Measurements from ENCODE around the gene FAF1. TPM values are rescaled to one million over a fixed set of nuclear protein-coding genes. Genes with fewer than 3 reads are reported as not detected.

Gene FAF1
- total RNA-seq, 1 experiment from 2014 or later: 73.2 TPM

DNA sequence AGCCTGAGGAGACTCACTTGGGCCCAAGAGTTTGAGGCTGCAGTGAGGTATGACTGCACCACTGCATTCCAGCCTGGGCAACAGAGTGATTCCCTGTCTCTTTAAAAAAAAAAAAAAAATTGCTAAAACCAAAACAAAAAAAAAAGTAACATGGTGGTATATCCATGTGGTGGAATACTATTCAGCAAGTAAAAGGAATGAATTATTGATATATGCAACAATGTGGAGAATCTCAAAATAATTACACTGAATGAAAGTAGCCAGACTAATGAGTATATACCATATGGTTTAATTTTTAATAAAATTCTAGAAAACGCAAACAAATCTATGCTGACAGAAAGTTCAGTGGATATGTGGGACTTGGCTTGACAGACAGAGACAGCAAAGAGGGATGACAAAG is 456.6 kb downstream of the FAF1 start:
- ChIA-PET POLR2A (no interaction called here), RAD21 (ENCODE audit: low non-redundant PET in 1 of 2, low total read pairs in 2 of 2, uncharacterized antibody in 2 of 2, unreplicated experiment in 2 of 2) (no interaction called here), CTCF (no interaction called here)
- Histone ChIP-seq H2AFZ (ENCODE audit: low read depth, low read length, poor library complexity, severe bottlenecking) (no peak overlapping the region), H4K20me1 (ENCODE audit: insufficient read depth) (no peaks in the 10 kb centered on the region), H3K27ac (ENCODE audit: low read depth, low read length) (no peak overlapping the region), H3K79me2 (ENCODE audit: insufficient read depth, low read length) (no peaks in the 10 kb centered on the region), H3K9me2 (ENCODE audit: insufficient read depth) (no peaks in the 10 kb centered on the region), H3K27me3 (ENCODE audit: insufficient read depth, low read length) (no peaks in the 10 kb centered on the region), H3K36me3 (ENCODE audit: control insufficient read depth in 1 of 2, insufficient read depth in 2 of 2, low read length in 2 of 2) (no peaks in the 10 kb centered on the region), H3K9me3 (ENCODE audit: control insufficient read depth in 1 of 2, insufficient read depth in 1 of 2, low read depth in 1 of 2, low read length in 2 of 2) (no peaks in the 10 kb centered on the region), H3K9ac (ENCODE audit: low read length) (no peak overlapping the region), H3K4me1 (ENCODE audit: control insufficient read depth in 1 of 2, insufficient read depth in 2 of 2, low read length in 2 of 2) (no peaks in the 10 kb centered on the region), H3K4me2 (ENCODE audit: low read length) (no peak overlapping the region), H3K4me3 (replicated peaks in 1 of 2; ENCODE audit: low read depth in 1 of 2, low read length in 2 of 2) (no peak overlapping the region)
- BruUV-seq (replicated peaks): no TSS peak
- DNase-seq (ENCODE audit: low read depth, low spot score) (no peak), ATAC-seq (no peak)
- intact Hi-C loops (cut with micrococcal nuclease): no loop called here
- no peak for TF ChIP-seq EZH2 (IDR thresholded peaks at IDR 0.05)

GRCh38 chr1:50502147-50502546 is 457.9 kb downstream of the FAF1 start:
- ChIA-PET POLR2A (no interaction called here), CTCF (no interaction called here), RAD21 (ENCODE audit: low non-redundant PET in 1 of 2, low total read pairs in 2 of 2, uncharacterized antibody in 2 of 2, unreplicated experiment in 2 of 2) (no interaction called here)
- Histone ChIP-seq H3K36me3 (ENCODE audit: control insufficient read depth in 1 of 2, insufficient read depth in 2 of 2, low read length in 2 of 2) (no peaks in the 10 kb centered on the region), H3K27ac (ENCODE audit: low read depth, low read length) (no peak overlapping the region), H3K9ac (ENCODE audit: low read length) (no peak overlapping the region), H3K4me3 (replicated peaks in 1 of 2; ENCODE audit: low read depth in 1 of 2, low read length in 2 of 2) (no peak overlapping the region), H3K27me3 (ENCODE audit: insufficient read depth, low read length) (no peaks in the 10 kb centered on the region), H3K79me2 (ENCODE audit: insufficient read depth, low read length) (no peaks in the 10 kb centered on the region), H4K20me1 (ENCODE audit: insufficient read depth) (no peaks in the 10 kb centered on the region), H2AFZ (ENCODE audit: low read depth, low read length, poor library complexity, severe bottlenecking) (no peak overlapping the region), H3K4me2 (ENCODE audit: low read length) (no peak overlapping the region), H3K9me3 (ENCODE audit: control insufficient read depth in 1 of 2, insufficient read depth in 1 of 2, low read depth in 1 of 2, low read length in 2 of 2) (peaks cover 0 to 2% of the 10 kb centered on the region in 2 experiments; a peak in 1 of 4 replicates), H3K4me1 (ENCODE audit: control insufficient read depth in 1 of 2, insufficient read depth in 2 of 2, low read length in 2 of 2) (no peaks in the 10 kb centered on the region), H3K9me2 (ENCODE audit: insufficient read depth) (no peaks in the 10 kb centered on the region)
- ATAC-seq (no peak), DNase-seq (ENCODE audit: low read depth, low spot score) (no peak)
- TF ChIP-seq POLR2AphosphoS5 (IDR thresholded peaks at IDR 0.05; ENCODE audit: low read depth, low read length): no peak
- TF ChIP-seq, protein P1, sequence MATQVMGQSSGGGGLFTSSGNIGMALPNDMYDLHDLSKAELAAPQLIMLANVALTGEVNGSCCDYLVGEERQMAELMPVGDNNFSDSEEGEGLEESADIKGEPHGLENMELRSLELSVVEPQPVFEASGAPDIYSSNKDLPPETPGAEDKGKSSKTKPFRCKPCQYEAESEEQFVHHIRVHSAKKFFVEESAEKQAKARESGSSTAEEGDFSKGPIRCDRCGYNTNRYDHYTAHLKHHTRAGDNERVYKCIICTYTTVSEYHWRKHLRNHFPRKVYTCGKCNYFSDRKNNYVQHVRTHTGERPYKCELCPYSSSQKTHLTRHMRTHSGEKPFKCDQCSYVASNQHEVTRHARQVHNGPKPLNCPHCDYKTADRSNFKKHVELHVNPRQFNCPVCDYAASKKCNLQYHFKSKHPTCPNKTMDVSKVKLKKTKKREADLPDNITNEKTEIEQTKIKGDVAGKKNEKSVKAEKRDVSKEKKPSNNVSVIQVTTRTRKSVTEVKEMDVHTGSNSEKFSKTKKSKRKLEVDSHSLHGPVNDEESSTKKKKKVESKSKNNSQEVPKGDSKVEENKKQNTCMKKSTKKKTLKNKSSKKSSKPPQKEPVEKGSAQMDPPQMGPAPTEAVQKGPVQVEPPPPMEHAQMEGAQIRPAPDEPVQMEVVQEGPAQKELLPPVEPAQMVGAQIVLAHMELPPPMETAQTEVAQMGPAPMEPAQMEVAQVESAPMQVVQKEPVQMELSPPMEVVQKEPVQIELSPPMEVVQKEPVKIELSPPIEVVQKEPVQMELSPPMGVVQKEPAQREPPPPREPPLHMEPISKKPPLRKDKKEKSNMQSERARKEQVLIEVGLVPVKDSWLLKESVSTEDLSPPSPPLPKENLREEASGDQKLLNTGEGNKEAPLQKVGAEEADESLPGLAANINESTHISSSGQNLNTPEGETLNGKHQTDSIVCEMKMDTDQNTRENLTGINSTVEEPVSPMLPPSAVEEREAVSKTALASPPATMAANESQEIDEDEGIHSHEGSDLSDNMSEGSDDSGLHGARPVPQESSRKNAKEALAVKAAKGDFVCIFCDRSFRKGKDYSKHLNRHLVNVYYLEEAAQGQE (IDR thresholded peaks at IDR 0.05; ENCODE audit: low read depth): no peak
- TF ChIP-seq ATF3 (IDR thresholded peaks at IDR 0.05): no peak
- TF ChIP-seq EZH2 (IDR thresholded peaks at IDR 0.05): no peak
- TF ChIP-seq CTCF (IDR thresholded peaks at IDR 0.05 in 2 of 3, conservative IDR thresholded peaks at IDR 0.05 in 1 of 3; ENCODE audit: borderline replicate concordance in 1 of 3, insufficient read depth in 1 of 3, low read depth in 2 of 3, low read length in 2 of 3): no peak
- intact Hi-C loops (cut with micrococcal nuclease): no loop called here
- no TSS peak for BruUV-seq (replicated peaks)
